Gastrocnemius medialis (tissue), 4 donors: Measurements from ENCODE around the gene ARMC7. TPM values are rescaled to one million over a fixed set of nuclear protein-coding genes. Genes with fewer than 3 reads are reported as not detected.
A peak's percentile ranks its signal among the peaks of the same experiment; 100 is the strongest.

ENCODE experiments used
- ATAC-seq, 2 donors: fragments of 150-250 bp; one replicate each; pipeline ENCODE4 v1.9.1; 2016
- DNase-seq, 2 donors: peaks; one replicate each; pipeline ENCODE4 v3.0.0-alpha.2; 2019
- H3K27ac ChIP-seq, 4 donors: fragments of 200-600 bp; sonication (generic); 1 replicate in 1 of 4; 2 replicates in 3 of 4; pipeline ENCODE4 v1.5.1; 2016 to 2018; ENCODE audit warnings: mild to moderate bottlenecking in 2 of 4, moderate library complexity in 1 of 4
- H3K27me3 ChIP-seq, 3 donors: fragments of 200-600 bp; sonication (generic) in 2 of 3; 1 replicate in 1 of 3; 2 replicates in 2 of 3; pipeline versions ENCODE4 v1.5.1 to v1.6.0; 2016 to 2019; ENCODE audit warnings: mild to moderate bottlenecking in 1 of 3, moderate library complexity in 1 of 3
- H3K36me3 ChIP-seq, 2 donors: fragments of 200-600 bp; sonication (generic) in 1 of 2; one replicate each; pipeline ENCODE4 v1.5.1; 2017 to 2018
- H3K4me1 ChIP-seq, 2 donors: fragments of 200-600 bp; sonication (generic) in 1 of 2; one replicate each; pipeline ENCODE4 v1.5.1; 2016 to 2017; ENCODE audit warnings: mild to moderate bottlenecking in 2 of 2
- H3K4me3 ChIP-seq, 4 donors: fragments of 200-600 bp; sonication (generic) in 3 of 4; 1 replicate in 1 of 4; 2 replicates in 3 of 4; pipeline ENCODE4 v1.5.1; 2016 to 2019; ENCODE audit warnings: mild to moderate bottlenecking in 2 of 4
- H3K9me3 ChIP-seq, 3 donors: fragments of 200-600 bp; sonication (generic) in 2 of 3; 1 replicate in 1 of 3; 2 replicates in 2 of 3; pipeline ENCODE4 v1.5.1; 2016 to 2019
- CTCF ChIP-seq, 5 experiments: fragments of 450-650 bp in 3 of 5; fragments of 200-600 bp in 2 of 5; sonication (generic) in 2 of 5; IDR thresholded peaks in 4 of 5; conservative IDR thresholded peaks in 1 of 5; 1 replicate in 4 of 5; 2 replicates in 1 of 5; pipeline ENCODE4 v1.5.1; 2016 to 2019; ENCODE audit warnings: antibody characterized with exemption in 5 of 5, mild to moderate bottlenecking in 3 of 5, moderate library complexity in 3 of 5
- POLR2A ChIP-seq, 2 donors: fragments of 450-650 bp; IDR thresholded peaks; one replicate each; pipeline ENCODE4 v1.6.1; 2017; ENCODE audit warnings: antibody characterized with exemption in 2 of 2, mild to moderate bottlenecking in 2 of 2, moderate library complexity in 2 of 2
- in situ Hi-C, 4 donors: fragments of 200-750 bp; cut with MboI; loops; one replicate each; pipeline versions ENCODE4 v1.15.0 to v1.8.0; 2017; ENCODE audit warnings: low sequenced_read_pairs in 4 of 4
- intact Hi-C: fragments of 100-400 bp; cut with DNase I; formaldehyde crosslinking; loops from one replicate; pipeline ENCODE4 v1.15.1; 2023; ENCODE audit warnings: low total_unique reads
- total RNA-seq, 4 donors: library from RNA; depleted of rRNA; stranded (reverse); fragments of >200 nt; gene quantifications; one replicate each; pipeline versions ENCODE4 v1.1.0 to v1.2.3, GENCODE V29; 2016

The ARMC7 gene
- total RNA-seq, 4 donors from 2014 or later, result 2.0 to 4.4 (median 3.0) TPM

- Histone ChIP-seq H3K4me3 (no peak overlapping the region), H3K27me3 (no peaks in the 10 kb centered on the region), H3K4me1 (no peaks in the 10 kb centered on the region), H3K27ac (no peak overlapping the region), H3K36me3 (peaks cover 0 to 5% of the 10 kb centered on the region in 2 donors), H3K9me3 (no peaks in the 10 kb centered on the region)
- intact Hi-C loops (no loop called here), in situ Hi-C loops (no loop called here)
- no peak for TF ChIP-seq POLR2A (IDR thresholded peaks at IDR 0.05)
- TF ChIP-seq CTCF (IDR thresholded peaks at IDR 0.05 in 4 of 5, conservative IDR thresholded peaks at IDR 0.05 in 1 of 5), result no peak
- ATAC-seq (no peak), DNase-seq (no peak)
Observed at GRCh38 chr17:75102385-75102821, 7.4 kb upstream of the ARMC7 start.

GRCh38 chr17:75103601-75104554 lies 5.9 kb upstream of the ARMC7 start:
- no peak overlapping the region for H3K27ac ChIP-seq
- no peaks in the 10 kb centered on the region for H3K27me3 ChIP-seq
- no peak overlapping the region for H3K4me3 ChIP-seq
- H3K9me3 ChIP-seq, result no peaks in the 10 kb centered on the region
- H3K36me3 ChIP-seq, result peaks cover 0 to 5% of the 10 kb centered on the region in 2 donors
- no peak for ATAC-seq
- no peaks in the 10 kb centered on the region for H3K4me1 ChIP-seq
- no peak for DNase-seq
- TF ChIP-seq CTCF (IDR thresholded peaks at IDR 0.05 in 4 of 5, conservative IDR thresholded peaks at IDR 0.05 in 1 of 5), result no peak
- no peak for TF ChIP-seq POLR2A (IDR thresholded peaks at IDR 0.05)
- in situ Hi-C loops, result no loop called here
- intact Hi-C loops, result no loop called here

- Histone ChIP-seq H3K36me3 (peaks cover 0 to 3% of the 10 kb centered on the region in 2 donors), H3K27me3 (no peaks in the 10 kb centered on the region), H3K4me3 (no peak overlapping the region), H3K9me3 (no peaks in the 10 kb centered on the region), H3K27ac (no peak overlapping the region), H3K4me1 (peaks cover 5 to 10% of the 10 kb centered on the region in 2 donors)
- peak; percentile 45 to 48 for ATAC-seq
- intact Hi-C loops, result no loop called here
- peak in 1 of 2 donors; percentile 41 for DNase-seq
- in situ Hi-C loops, result no loop called here
- TF ChIP-seq CTCF (IDR thresholded peaks at IDR 0.05 in 4 of 5, conservative IDR thresholded peaks at IDR 0.05 in 1 of 5), result peak; percentile 53 to 74 (median 71)
- TF ChIP-seq POLR2A (IDR thresholded peaks at IDR 0.05), result no peak
Observed at GRCh38 chr17:75105126-75106080, 4.4 kb upstream of the ARMC7 start.

GRCh38 chr17:75108193-75108592 lies 1.6 kb upstream of the ARMC7 start:
- Histone ChIP-seq H3K4me1 (peaks cover 5 to 22% of the 10 kb centered on the region in 2 donors), H3K9me3 (no peaks in the 10 kb centered on the region), H3K36me3 (no peaks in the 10 kb centered on the region), H3K27me3 (no peaks in the 10 kb centered on the region), H3K4me3 (no peak overlapping the region), H3K27ac (no peak overlapping the region)
- TF ChIP-seq POLR2A (IDR thresholded peaks at IDR 0.05), result no peak
- TF ChIP-seq CTCF (IDR thresholded peaks at IDR 0.05 in 4 of 5, conservative IDR thresholded peaks at IDR 0.05 in 1 of 5), result no peak
- DNase-seq (no peak), ATAC-seq (no peak)
- in situ Hi-C loops, result no loop called here
- intact Hi-C loops, result no loop called here
